GM21529 (cell line): ENCODE measurements around the gene CDYL.

Source experiments
- ATAC-seq: cut with Tn5 transposase; IDR thresholded peaks from one replicate; pipeline ENCODE4 v1.9.1; 2021; ENCODE audit not compliant: unreplicated experiment

CDYL gene

GRCh38 chr6:4802312-4802935 is 26.2 kb downstream of the CDYL start:
- ATAC-seq: peak; percentile 72

GRCh38 chr6:4803343-4803744 is 27.1 kb downstream of the CDYL start:
- ATAC-seq: no peak

GRCh38 chr6:4804095-4804494 is 27.9 kb downstream of the CDYL start:
- no peak for ATAC-seq

GRCh38 chr6:4805553-4806336 is 29.5 kb downstream of the CDYL start:
- ATAC-seq: no peak

- ATAC-seq: no peak
Observed at GRCh38 chr6:4806337-4806725, 30.1 kb downstream of the CDYL start.

- ATAC-seq: no peak
Observed at GRCh38 chr6:4806791-4807190, 30.6 kb downstream of the CDYL start.

- no peak for ATAC-seq
Observed at GRCh38 chr6:4808396-4808795, 32.2 kb downstream of the CDYL start.

GRCh38 chr6:4809999-4810918 is 34.1 kb downstream of the CDYL start:
- no peak for ATAC-seq

- no peak for ATAC-seq
Observed at GRCh38 chr6:4812068-4812467, 35.9 kb downstream of the CDYL start.

GRCh38 chr6:4813055-4813454 is 36.9 kb downstream of the CDYL start:
- ATAC-seq: no peak

GRCh38 chr6:4814212-4814611 is 38.0 kb downstream of the CDYL start:
- ATAC-seq: peak; percentile 55

GRCh38 chr6:4814987-4815386 is 38.8 kb downstream of the CDYL start:
- ATAC-seq: no peak

GRCh38 chr6:4815584-4815983 is 39.4 kb downstream of the CDYL start:
- no peak for ATAC-seq

GRCh38 chr6:4816904-4817303 is 40.7 kb downstream of the CDYL start:
- ATAC-seq: no peak

- no peak for ATAC-seq
Observed at GRCh38 chr6:4817551-4817950, 41.3 kb downstream of the CDYL start.

GRCh38 chr6:4818272-4818938 is 42.2 kb downstream of the CDYL start:
- ATAC-seq: no peak

GRCh38 chr6:4819706-4820283 is 43.6 kb downstream of the CDYL start:
- no peak for ATAC-seq

GRCh38 chr6:4820704-4821276 is 44.6 kb downstream of the CDYL start:
- no peak for ATAC-seq

GRCh38 chr6:4822476-4822875 is 46.3 kb downstream of the CDYL start:
- no peak for ATAC-seq

- no peak for ATAC-seq
Observed at GRCh38 chr6:4828187-4828698, 52.0 kb downstream of the CDYL start.
